Muscle of back (tissue), 13 donors: ENCODE results near the gene GUCY1A1. TPM values are rescaled to one million over a fixed set of nuclear protein-coding genes. Genes with fewer than 3 reads are reported as not detected.
"Not testable (repeated sequence)": the region's sequence is repeated elsewhere in the genome, so short reads cannot be mapped to it uniquely, and the experiment has no call there.

ENCODE experiments used
- DNase-seq, 3 donors: peaks; one replicate each; pipeline versions ENCODE4 v3.0.0 to v3.0.0-alpha.2; 2013
- long read RNA-seq, 9 donors: transcript quantifications; one replicate each; lab custom pipeline, GENCODE V29; 2026
- polyA plus RNA-seq, 10 donors: library from polyadenylated mRNA; unstranded; fragments of 120-200 nt; gene quantifications; one replicate each; pipeline ENCODE4 v1.2.1, GENCODE V29; 2013; ENCODE audit not compliant: insufficient read length in 10 of 10

Gene GUCY1A1
- 10 to 100 TPM; 11.6 to 17.5 (median 14.5) TPM for polyA plus RNA-seq
- long read RNA-seq, donor 1, partial matches to known transcripts, result 6 of 8 reads
- long read RNA-seq, donor 1, other reads (novel, unspliced or antisense), result 0 of 8 reads
- long read RNA-seq, donor 2, partial matches to known transcripts, result 0 of 2 reads
- long read RNA-seq, donor 2, other reads (novel, unspliced or antisense), result 0 of 2 reads
- long read RNA-seq, donor 3, result 0 reads
- long read RNA-seq, donor 4, result 0 reads
- long read RNA-seq, donor 5, partial matches to known transcripts, result 0 of 1 reads
- long read RNA-seq, donor 5, other reads (novel, unspliced or antisense), result 0 of 1 reads
- long read RNA-seq, donor 6, partial matches to known transcripts, result 0 of 2 reads
- long read RNA-seq, donor 6, other reads (novel, unspliced or antisense), result 0 of 2 reads
- long read RNA-seq, donor 7, partial matches to known transcripts, result 0 of 1 reads
- long read RNA-seq, donor 7, other reads (novel, unspliced or antisense), result 0 of 1 reads
- long read RNA-seq, donor 8, result 0 reads
- long read RNA-seq, donor 9, partial matches to known transcripts, result 0 of 1 reads
- long read RNA-seq, donor 9, other reads (novel, unspliced or antisense), result 0 of 1 reads

DNA sequence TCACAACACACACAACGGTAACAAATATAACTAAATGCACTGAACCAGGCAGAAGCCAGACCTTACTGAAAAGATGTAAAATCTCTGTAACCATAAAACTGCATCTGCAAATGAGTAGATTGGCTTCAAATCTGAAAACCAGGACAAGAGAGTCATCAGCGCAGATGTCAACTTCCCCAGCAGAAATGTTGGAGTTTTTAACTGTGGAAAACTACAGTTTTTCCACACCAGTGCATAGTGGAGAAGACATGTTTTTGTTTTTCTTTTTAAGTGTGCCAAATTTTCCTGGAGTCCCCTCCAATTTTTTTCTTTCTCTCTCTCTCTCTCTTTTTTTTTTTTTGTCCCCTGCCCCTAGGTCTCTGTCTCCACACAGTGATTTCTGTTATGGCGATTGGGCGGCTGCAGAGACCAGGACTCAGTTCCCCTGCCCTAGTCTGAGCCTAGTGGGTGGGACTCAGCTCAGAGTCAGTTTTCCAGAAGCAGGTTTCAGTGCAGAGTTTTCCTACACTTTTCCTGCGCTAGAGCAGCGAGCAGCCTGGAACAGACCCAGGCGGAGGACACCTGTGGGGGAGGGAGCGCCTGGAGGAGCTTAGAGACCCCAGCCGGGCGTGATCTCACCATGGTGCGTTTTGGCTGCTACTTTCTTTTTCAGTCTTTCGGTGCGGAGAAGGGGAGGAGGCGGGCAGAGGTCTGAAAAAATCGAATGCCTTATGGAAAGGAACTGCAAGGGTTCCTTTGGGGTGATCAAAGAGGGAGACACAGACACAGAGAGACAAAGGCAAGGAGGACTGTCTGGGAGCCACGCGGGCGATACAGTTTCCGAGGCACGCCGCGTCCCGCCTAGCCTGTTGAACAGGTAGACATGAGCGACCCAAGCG lies at the start of gene GUCY1A1:
Gene GUCY1A1, plus strand, starts transcription at position 505 of the 878 bp plus-strand sequence. CDS start 30,020 bp downstream, outside the sequence.
- DNase-seq, result peak; percentile 15 to 84 (median 42)

- DNase-seq, result peak in 1 of 3 donors; percentile 42
These were observed 49.4 kb upstream of the GUCY1A1 start for GRCh38 chr4:155617296-155617695.

DNA sequence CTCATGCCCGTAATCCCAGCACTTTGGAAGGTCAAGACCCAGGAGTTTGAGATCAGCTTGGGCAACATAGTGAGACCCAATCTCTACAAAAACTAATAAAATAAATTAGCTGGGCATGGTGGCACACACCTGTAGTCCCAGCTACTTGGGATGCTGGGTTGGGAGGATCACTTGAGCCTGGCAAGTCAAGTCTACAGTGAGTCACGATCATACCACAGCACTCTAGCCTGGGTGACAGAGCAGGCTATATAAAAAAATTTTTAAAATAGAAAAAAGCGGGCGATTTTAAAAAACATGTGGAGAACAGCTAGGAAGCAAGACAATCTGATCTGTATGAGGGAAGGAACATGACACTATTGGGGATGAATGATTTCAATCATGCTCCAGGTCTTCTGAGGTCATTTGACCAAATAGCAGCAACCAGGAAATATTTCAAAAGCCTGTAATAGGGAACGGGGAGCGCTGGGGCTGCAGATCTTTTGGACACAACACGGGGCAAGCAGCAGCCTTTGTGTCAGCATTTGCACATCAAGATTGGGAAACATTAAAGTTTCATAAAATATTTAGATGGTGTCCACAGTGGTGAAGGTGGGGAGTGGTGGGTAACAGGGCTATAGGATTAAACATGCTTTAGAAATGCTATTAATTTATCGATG lies 48.3 kb upstream of the GUCY1A1 start:
- DNase-seq, result no peak

DNA sequence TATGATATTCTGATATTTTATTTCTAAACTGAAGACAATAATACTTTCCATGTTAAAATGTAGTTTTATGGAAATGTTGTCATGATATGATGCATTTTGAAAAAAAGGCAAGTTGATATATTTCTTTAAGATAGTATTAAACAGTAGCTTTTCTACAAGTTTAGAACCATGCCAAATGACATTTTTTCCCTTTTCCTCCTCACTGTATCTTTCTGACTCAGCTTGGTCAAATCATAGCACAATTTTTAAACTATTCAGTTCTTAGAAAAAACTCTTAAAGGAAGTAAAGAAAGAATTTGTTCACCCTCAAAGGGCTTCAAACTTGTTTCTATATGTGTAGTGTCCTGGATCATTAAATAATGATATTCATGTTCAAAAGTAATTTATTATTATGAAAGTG lies 46.0 kb upstream of the GUCY1A1 start:
- no peak for DNase-seq

GRCh38 chr4:155624478-155624877 lies 42.2 kb upstream of the GUCY1A1 start:
- DNase-seq, result no peak

DNA sequence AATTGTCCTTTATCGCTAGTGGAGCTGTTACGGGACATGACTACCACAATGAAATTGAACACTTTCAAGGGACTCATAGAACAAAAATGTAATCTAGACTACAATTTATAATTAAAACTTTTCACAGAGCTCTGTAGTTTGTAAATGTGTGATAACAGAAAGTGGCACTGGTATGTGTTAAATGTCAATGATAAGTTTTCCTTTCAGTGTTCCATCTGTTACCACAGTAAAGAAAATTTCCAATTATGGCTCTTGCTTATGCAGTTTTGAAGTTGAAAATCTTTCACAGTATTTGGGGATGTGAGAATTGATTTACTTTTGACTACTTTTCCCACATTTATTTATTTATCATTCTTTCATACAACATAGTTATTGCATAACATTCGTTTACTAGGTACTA lies 40.1 kb upstream of the GUCY1A1 start:
- no peak for DNase-seq

DNA sequence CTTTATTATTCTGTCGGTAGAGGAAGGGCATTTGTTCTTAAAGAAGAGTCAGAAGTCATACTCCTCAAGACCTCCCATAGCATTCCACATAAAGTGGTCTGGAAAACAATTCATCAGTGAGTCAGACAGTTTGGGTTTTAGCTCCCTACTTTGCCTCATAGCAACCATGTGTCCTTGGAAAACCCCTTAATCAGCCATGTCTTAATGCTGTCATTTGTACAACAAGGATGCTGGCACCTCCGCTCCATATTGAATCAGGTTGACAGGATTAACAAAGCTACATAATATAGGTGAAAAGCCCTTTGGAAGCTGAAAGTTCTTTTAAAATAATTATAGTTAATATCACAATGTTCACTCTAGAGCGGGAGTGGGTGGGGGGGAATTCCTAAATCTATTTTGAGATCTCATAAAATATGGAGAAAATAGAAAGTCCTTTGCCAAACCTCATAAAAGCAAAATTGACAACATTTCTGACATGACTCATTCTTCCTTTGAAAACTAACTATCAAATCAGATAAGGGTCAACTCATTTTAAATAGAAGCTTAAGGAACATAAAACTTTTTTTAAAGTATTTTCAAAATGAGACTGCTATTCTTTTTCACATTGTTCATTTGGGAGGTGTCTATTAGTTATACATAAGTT lies 37.3 kb upstream of the GUCY1A1 start:
- peak in 1 of 3 donors; percentile 14 for DNase-seq

DNA sequence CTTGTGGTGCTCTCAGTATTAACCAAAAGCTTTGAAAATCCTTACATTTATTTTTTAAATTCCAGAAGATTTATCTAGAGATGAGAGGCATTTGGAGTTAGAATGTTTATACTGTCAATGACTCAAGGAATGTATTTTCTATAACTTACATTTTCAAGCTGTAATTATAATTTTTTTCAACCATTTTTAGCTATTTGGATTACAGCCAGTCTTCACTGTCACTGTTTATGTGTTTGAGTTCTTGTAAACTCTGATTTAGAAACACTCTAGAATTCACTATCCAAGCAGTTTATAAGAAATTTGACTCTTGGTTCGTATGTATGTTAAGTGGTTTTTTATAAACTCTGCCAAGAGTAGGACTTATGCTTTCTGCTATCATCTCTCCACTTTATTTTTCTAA lies 36.7 kb upstream of the GUCY1A1 start:
- peak in 2 of 3 donors; percentile 38 to 39 for DNase-seq

GRCh38 chr4:155632310-155632840 lies 34.3 kb upstream of the GUCY1A1 start:
- DNase-seq, result peak in 1 of 3 donors; percentile 44

DNA sequence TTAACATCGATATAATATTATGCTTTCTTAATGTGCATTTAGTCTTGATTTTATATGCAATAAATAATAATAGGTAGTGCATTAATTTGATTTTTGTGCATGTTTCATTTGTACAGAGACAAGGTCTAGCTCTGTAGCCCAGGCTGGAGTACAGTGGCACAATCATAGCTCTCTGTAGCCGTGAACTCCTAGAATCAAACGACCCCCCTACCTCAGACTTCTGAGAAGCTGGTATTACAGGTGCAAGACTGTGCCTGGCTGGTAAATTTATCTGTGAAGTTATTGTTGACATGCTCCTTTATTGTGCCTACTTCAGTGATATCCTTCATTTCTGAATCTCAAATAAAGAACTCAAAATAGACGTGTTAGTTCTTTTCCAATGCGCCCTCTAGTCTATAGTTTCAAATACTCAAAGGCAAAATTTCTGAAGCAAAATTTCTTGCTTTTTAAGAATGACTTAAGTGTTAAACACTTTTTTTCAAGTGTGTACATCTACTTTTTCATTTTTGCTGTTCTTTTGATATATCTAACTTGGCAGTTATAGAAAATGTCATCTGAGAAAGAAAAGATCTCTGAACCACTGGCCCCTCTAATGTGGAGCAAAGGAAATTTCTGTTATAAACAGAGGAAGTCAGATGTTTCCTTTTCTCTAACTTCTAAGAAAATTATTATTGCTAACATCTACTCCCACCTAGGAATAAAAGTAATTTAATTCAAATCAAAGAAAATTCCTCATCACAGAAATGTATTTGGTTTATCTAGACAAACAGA lies 28.3 kb upstream of the GUCY1A1 start:
- DNase-seq, result no peak

- peak in 1 of 3 donors; percentile 14 for DNase-seq
These were observed 26.7 kb upstream of the GUCY1A1 start for GRCh38 chr4:155639704-155640523.

DNA sequence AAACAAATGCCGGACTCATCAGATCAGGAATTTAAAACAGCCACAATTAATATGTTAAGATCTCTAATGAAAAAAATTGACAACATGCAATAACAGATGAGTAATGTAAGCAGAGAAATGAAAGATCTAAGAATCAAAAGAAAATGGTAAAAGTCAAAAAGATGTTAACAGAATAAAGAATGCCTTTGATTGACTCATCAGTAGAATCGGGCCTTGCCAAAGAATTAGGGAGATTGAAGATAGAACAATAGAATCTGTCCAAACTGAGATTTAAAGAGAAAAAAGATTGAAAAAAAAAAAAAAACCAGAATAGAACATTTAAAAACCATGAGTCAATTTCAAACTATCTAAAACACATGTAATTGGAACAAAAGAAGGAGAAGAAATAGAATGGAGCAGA lies 25.9 kb upstream of the GUCY1A1 start:
- DNase-seq, result no peak

- no peak for DNase-seq
These were observed 23.6 kb upstream of the GUCY1A1 start for GRCh38 chr4:155643087-155643486.

- no peak for DNase-seq
These were observed 20.6 kb upstream of the GUCY1A1 start for GRCh38 chr4:155646001-155646400.

DNA sequence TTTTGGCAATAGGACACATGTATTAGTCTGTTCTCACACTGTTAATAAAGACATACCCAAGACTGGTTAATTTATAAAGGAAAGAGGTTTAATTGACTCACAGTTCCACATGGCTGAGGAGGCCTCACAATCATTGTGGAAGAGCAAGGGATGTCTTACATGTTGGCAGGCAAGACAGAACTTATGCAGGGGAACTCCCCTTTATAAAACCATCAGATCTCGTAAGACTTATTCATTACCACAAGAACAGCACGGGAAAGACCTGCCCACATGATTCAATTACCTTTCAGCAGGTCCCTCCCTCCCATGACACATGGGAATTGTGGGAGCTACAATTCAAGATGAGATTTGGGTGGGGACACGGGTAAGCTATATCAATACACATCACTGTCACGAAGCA lies 15.9 kb upstream of the GUCY1A1 start:
- not testable (repeated sequence) for DNase-seq

DNA sequence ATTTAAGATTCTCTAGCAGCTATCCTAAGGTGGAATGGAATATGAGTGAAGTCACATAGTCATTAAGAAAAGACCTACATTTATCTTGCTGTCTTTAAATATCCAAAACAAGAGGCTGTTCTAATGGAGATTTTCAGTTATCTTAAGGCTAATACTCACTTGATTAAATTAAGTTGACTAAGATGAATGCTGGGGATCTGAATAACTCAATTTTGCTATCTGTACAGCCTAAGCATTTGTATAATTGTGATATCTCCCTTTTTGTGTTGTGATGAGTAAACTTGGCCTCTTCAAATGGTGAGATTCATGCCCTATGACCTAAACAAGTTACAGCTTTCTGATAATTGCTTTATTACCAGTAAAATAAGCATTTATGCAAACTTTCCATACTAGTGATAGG lies 13.6 kb upstream of the GUCY1A1 start:
- no peak for DNase-seq

DNA sequence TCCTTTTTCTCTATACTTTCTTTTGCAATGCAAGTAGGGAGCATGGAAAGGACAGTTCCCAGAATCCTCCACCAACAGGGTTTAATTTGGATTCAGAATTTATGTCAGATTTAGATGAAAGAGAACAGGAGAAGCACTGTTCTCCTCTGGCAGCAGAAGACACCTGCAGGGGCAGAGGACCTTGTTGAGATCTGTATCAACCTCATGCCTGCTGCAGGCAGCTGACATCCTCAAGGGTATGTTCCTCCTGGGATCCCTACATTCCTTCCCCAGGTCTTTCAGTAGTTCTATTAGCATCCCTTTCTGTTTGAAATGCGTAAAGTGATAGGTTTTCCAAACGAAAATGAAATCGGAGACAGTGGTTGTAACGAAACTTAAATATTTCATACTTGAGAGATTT lies 10.6 kb upstream of the GUCY1A1 start:
- DNase-seq, result no peak

GRCh38 chr4:155657169-155657568 lies 9.5 kb upstream of the GUCY1A1 start:
- no peak for DNase-seq

- DNase-seq, result no peak
These were observed 8.5 kb upstream of the GUCY1A1 start for GRCh38 chr4:155657985-155658680.
